Prostate gland (tissue), 2 donors: ENCODE results near the gene PABPC4L. TPM values are rescaled to one million over a fixed set of nuclear protein-coding genes. Genes with fewer than 3 reads are reported as not detected.

ENCODE experiments used
- DNase-seq: peaks from one replicate; pipeline ENCODE4 v3.0.0-alpha.2; 2019; ENCODE audit warnings: low spot score
- H3K27ac ChIP-seq, 2 donors: fragments of 200-600 bp; sonication (generic); 2 replicates each; pipeline ENCODE4 v1.5.1; 2017 to 2019
- H3K27me3 ChIP-seq: fragments of 200-600 bp; sonication (generic); replicated peaks from 2 replicates; pipeline ENCODE4 v1.5.1; 2019; ENCODE audit not compliant: insufficient read depth
- H3K36me3 ChIP-seq, 2 donors: fragments of 200-600 bp; sonication (generic); 1 replicate in 1 of 2; 2 replicates in 1 of 2; pipeline versions ENCODE4 v1.5.1 to v1.8.1; 2017 to 2019
- H3K4me1 ChIP-seq: fragments of 200-600 bp; sonication (generic); replicated peaks from 2 replicates; pipeline ENCODE4 v1.5.1; 2019
- H3K4me3 ChIP-seq, 2 donors: fragments of 200-600 bp; sonication (generic); 2 replicates each; pipeline ENCODE4 v1.5.1; 2017 to 2019
- H3K9me3 ChIP-seq: fragments of 200-600 bp; sonication (generic); 2 replicates; pipeline ENCODE4 v1.5.1; 2017
- POLR2A ChIP-seq: fragments of 450-650 bp; IDR thresholded peaks from one replicate; pipeline ENCODE4 v1.6.1; 2016; ENCODE audit warnings: antibody characterized with exemption, mild to moderate bottlenecking
- POLR2AphosphoS5 ChIP-seq: sonication (generic); formaldehyde crosslinking; IDR thresholded peaks from one replicate; pipeline ENCODE4 v1.6.1; 2017; ENCODE audit warnings: antibody characterized with exemption
- WGBS: methylation state at CpG from one replicate; pipeline ENCODE4 v1.1.5; 2018; 5-methylcytosine and 5-hydroxymethylcytosine counted together
- intact Hi-C: fragments of 100-400 bp; cut with DNase I; formaldehyde crosslinking; loops from one replicate; pipeline ENCODE4 v1.14.2; 2022
- total RNA-seq, 2 donors: library from RNA; depleted of rRNA; stranded (reverse); fragments of >200 nt; gene quantifications; one replicate each; pipeline ENCODE4 v1.1.0, GENCODE V29; 2016
- TF ChIP-seq, protein P1 (sequence below), 4 experiments: fragments of 200-600 bp in 2 of 4; fragments of 450-650 bp in 2 of 4; sonication (generic) in 2 of 4; IDR thresholded peaks; 1 replicate in 3 of 4; 2 replicates in 1 of 4; pipeline ENCODE4 v1.5.1; 2016 to 2019; ENCODE audit warnings: antibody characterized with exemption in 4 of 4, mild to moderate bottlenecking in 2 of 4, moderate library complexity in 2 of 4

PABPC4L gene
- total RNA-seq = 1 to 10 TPM; 1.1 to 2.8 TPM

GRCh38 chr4:134201216-134202161 lies at the start of gene PABPC4L:
TSS of gene PABPC4L (minus strand) at chr4:134201789. CDS start at chr4:134201019, 770 bp downstream.
- peak; percentile 73 for DNase-seq

DNA sequence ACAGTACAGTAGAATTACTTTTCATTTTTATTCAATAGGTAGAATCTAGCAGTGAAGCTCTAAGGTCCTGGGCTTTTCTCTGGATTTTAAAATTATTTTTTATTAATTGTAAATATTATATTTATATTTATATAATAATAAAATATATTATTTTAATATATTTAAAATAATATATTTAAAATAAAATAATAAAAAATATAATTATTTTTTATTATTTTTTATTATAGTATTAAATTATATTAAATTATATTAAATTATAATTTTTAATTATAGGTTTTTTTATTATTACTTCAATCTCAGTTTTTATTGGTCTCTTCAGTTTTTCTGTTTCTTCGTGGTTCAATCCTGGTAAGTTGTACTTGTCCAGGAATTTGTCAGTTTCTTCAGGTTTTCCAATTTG lies 49.7 kb upstream of the PABPC4L start:
- Histone ChIP-seq H3K4me3 (no peak overlapping the region), H3K36me3 (no peaks in the 10 kb centered on the region), H3K4me1 (no peaks in the 10 kb centered on the region), H3K9me3 (no peaks in the 10 kb centered on the region), H3K27ac (no peak overlapping the region), H3K27me3 (no peaks in the 10 kb centered on the region)
- TF ChIP-seq POLR2AphosphoS5 (no peak), POLR2A (no peak)
- TF ChIP-seq, protein P1, sequence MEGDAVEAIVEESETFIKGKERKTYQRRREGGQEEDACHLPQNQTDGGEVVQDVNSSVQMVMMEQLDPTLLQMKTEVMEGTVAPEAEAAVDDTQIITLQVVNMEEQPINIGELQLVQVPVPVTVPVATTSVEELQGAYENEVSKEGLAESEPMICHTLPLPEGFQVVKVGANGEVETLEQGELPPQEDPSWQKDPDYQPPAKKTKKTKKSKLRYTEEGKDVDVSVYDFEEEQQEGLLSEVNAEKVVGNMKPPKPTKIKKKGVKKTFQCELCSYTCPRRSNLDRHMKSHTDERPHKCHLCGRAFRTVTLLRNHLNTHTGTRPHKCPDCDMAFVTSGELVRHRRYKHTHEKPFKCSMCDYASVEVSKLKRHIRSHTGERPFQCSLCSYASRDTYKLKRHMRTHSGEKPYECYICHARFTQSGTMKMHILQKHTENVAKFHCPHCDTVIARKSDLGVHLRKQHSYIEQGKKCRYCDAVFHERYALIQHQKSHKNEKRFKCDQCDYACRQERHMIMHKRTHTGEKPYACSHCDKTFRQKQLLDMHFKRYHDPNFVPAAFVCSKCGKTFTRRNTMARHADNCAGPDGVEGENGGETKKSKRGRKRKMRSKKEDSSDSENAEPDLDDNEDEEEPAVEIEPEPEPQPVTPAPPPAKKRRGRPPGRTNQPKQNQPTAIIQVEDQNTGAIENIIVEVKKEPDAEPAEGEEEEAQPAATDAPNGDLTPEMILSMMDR (IDR thresholded peaks at IDR 0.05) = no peak
- no peak for DNase-seq
- intact Hi-C loops = no loop called here
- WGBS = 96% methylated on average over 1 of the region's 1 CpG

More at GRCh38 chr4:134201216-134202161, at the start of gene PABPC4L:
- intact Hi-C loops = no loop called here
- peak within 1 kb of the TSS; percentile 82 to 88 for H3K27ac ChIP-seq
- 1% methylated on average over 54 of the region's 65 CpGs for WGBS
- no peaks in the 10 kb centered on the region for H3K36me3 ChIP-seq
- peak within 1 kb of the TSS; percentile 57 to 61 for H3K4me3 ChIP-seq
- no peaks in the 10 kb centered on the region for H3K27me3 ChIP-seq
- no peaks in the 10 kb centered on the region for H3K9me3 ChIP-seq
- no peaks in the 10 kb centered on the region for H3K4me1 ChIP-seq
- TF ChIP-seq POLR2A (no peak), POLR2AphosphoS5 (no peak)
- TF ChIP-seq, protein P1 (IDR thresholded peaks at IDR 0.05) = no peak

DNA sequence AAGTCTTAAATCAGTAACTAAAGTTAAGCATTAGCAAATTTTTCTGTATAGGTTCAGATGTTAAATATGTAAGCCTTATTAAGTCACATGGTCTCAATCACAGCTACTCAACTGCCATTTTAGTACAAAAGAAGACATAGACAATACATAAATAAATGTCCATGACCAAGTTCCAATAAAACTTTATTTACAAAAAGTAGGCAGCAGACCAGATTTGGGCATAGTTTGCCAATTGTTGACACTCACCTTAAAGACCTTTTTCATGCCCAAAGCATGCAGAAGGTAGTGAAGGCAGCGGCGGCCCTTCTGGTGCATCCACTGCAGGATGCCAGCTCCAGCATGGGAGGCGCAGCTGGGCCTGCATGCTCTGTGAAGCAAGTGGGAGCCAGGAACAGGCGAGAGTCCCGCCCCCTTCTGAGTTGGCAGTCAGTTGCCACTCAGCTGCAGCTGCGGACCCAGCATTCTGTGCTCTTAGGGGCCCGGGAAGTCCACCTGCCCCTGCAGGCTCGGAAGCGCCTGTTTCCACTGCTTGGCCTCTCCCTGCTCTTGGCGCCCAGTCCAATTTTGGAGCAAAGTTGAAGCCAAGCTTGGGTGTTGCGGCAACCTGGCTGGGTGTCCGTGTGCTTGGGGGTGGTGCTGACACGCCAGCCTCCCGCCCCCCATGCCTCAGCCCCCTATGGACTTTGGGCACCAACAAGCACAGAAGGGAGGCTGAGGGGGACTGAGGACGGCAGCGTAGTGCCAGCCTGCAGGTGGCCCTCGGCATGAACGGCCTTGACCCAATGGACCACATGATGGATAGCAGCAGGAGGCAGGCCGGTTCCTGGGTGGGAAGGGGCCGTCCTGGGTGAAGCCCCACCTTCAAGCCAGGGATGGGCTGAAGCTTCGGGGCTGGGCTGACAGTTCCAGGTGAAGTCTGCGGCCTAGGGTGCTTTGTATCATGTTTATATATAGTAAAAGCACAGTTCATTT lies 42.4 kb upstream of the PABPC4L start:
- Histone ChIP-seq H3K36me3 (no peaks in the 10 kb centered on the region), H3K27ac (no peak overlapping the region), H3K9me3 (no peaks in the 10 kb centered on the region), H3K27me3 (no peaks in the 10 kb centered on the region), H3K4me3 (no peak overlapping the region), H3K4me1 (no peaks in the 10 kb centered on the region)
- 98% methylated on average over 16 of the region's 22 CpGs for WGBS
- DNase-seq = no peak
- TF ChIP-seq POLR2AphosphoS5 = no peak
- TF ChIP-seq, protein P1 (IDR thresholded peaks at IDR 0.05) = no peak
- TF ChIP-seq POLR2A = no peak
- intact Hi-C loops = no loop called here

DNA sequence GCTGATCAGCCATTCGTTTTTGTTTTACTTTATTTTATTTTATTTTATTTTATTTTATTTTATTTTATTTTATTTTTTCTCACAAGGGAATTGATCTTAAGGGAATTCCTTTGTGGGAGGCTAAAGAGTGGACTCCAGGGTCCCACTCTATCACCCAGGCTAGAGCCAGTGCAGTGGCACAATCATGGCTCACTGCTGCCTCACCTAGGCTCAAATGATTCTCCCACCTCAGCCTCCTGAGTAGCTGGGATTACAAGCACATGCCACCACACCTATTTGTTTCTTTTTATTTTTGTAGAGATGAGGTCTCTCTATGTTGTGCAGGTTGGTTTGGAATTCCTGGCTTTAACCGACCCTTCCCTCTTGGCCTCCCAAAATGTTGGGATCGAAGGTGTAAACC lies 17.5 kb upstream of the PABPC4L start:
- intact Hi-C loops = no loop called here
- H3K4me1 ChIP-seq = no peaks in the 10 kb centered on the region
- no peak overlapping the region for H3K27ac ChIP-seq
- H3K9me3 ChIP-seq = no peaks in the 10 kb centered on the region
- no peaks in the 10 kb centered on the region for H3K27me3 ChIP-seq
- H3K4me3 ChIP-seq = no peak overlapping the region
- TF ChIP-seq, protein P1 (IDR thresholded peaks at IDR 0.05) = no peak
- TF ChIP-seq POLR2AphosphoS5 (no peak), POLR2A (no peak)
- DNase-seq = no peak
- no peaks in the 10 kb centered on the region for H3K36me3 ChIP-seq
- WGBS = 96% methylated on average over 3 of the region's 3 CpGs
